SK-N-SH (cell line): ENCODE results near the gene POLR2C. TPM values are rescaled to one million over a fixed set of nuclear protein-coding genes. Genes with fewer than 3 reads are reported as not detected.
"Not testable (repeated sequence)": the region's sequence is repeated elsewhere in the genome, so short reads cannot be mapped to it uniquely, and the experiment has no call there.

Source experiments
- CTCF ChIA-PET: fragments of 300-600, 350-600 bp; formaldehyde crosslinking; extraction: SDS; loops from one replicate; lab custom pipeline; 2021; lab: Yijun Ruan, JAX
- POLR2A ChIA-PET: fragments of 350-600 bp; sonication (Branson Sonifier 250); formaldehyde crosslinking; extraction: SDS; loops from one replicate; lab custom pipeline; 2020; ENCODE audit warnings: antibody characterized with exemption, inconsistent platforms; lab: Yijun Ruan, JAX
- DNase-seq: peaks from one replicate; pipeline ENCODE4 v3.0.0; 2012
- H2AFZ ChIP-seq: fragments of 200-600 bp; sonication (generic); 2 replicates; pipeline ENCODE4 v1.8.1; 2016; ENCODE audit warnings: antibody characterized with exemption, mild to moderate bottlenecking, low read depth
- H3F3A ChIP-seq: fragments of 200-600 bp; sonication (generic); replicated peaks from 2 replicates; pipeline ENCODE3; 2016; ENCODE audit warnings: antibody characterized with exemption, mild to moderate bottlenecking; ENCODE audit not compliant: insufficient read depth
- H3K27ac ChIP-seq, 2 experiments: fragments of 200-500 bp in 1 of 2; fragments of 200-600 bp in 1 of 2; sonication (Bioruptor generic) in 1 of 2; sonication (generic), shearing (Covaris generic) in 1 of 2; 2 replicates each; pipeline versions ENCODE4 v1.5.1 to v1.6.1; 2014 to 2016; ENCODE audit warnings: low read depth in 2 of 2, inconsistent platforms in 1 of 2, low read length in 1 of 2, mild to moderate bottlenecking in 1 of 2, mixed read lengths in 1 of 2
- H3K27me3 ChIP-seq: fragments of 200-600 bp; sonication (generic), shearing (Covaris generic); 2 replicates; pipeline ENCODE4 v1.6.1; 2016; ENCODE audit warnings: mixed run types; ENCODE audit not compliant: insufficient read depth
- H3K36me3 ChIP-seq, 2 experiments: fragments of 200-500 bp in 1 of 2; fragments of 200-600 bp in 1 of 2; sonication (Bioruptor generic) in 1 of 2; sonication (generic) in 1 of 2; replicated peaks in 1 of 2; 2 replicates each; pipeline versions ENCODE3 to v1.5.1; 2014 to 2016; ENCODE audit warnings: low read length in 1 of 2, mild to moderate bottlenecking in 1 of 2; ENCODE audit not compliant: insufficient read depth in 2 of 2, control insufficient read depth in 1 of 2
- H3K4me1 ChIP-seq, 2 experiments: fragments of 200-500 bp in 1 of 2; fragments of 200-600 bp in 1 of 2; sonication (Bioruptor generic) in 1 of 2; sonication (generic), shearing (Covaris generic) in 1 of 2; 2 replicates each; pipeline versions ENCODE4 v1.5.1 to v1.6.1; 2014 to 2016; ENCODE audit warnings: low read depth in 1 of 2, low read length in 1 of 2, mixed run types in 1 of 2; ENCODE audit not compliant: insufficient read depth in 2 of 2, control insufficient read depth in 1 of 2
- H3K4me2 ChIP-seq: fragments of 200-600 bp; sonication (generic), shearing (Covaris generic); 2 replicates; pipeline ENCODE4 v1.6.1; 2017; ENCODE audit warnings: mixed run types
- H3K4me3 ChIP-seq, 2 experiments: fragments of 200-500 bp in 1 of 2; fragments of 200-600 bp in 1 of 2; sonication (Bioruptor generic) in 1 of 2; sonication (generic), shearing (Covaris generic) in 1 of 2; 2 replicates each; pipeline versions ENCODE4 v1.5.1 to v1.8.1; 2014 to 2016; ENCODE audit warnings: low read depth in 2 of 2, inconsistent platforms in 1 of 2, low read length in 1 of 2, mild to moderate bottlenecking in 1 of 2, mixed read lengths in 1 of 2, moderate library complexity in 1 of 2
- H3K79me2 ChIP-seq: fragments of 200-600 bp; sonication (generic); 2 replicates; pipeline ENCODE4 v1.8.1; 2017; ENCODE audit warnings: mild to moderate bottlenecking; ENCODE audit not compliant: insufficient read depth
- H3K9ac ChIP-seq: fragments of 200-600 bp; sonication (generic); 2 replicates; pipeline ENCODE4 v1.6.1; 2017; ENCODE audit warnings: mixed run types
- H3K9me2 ChIP-seq: fragments of 200-600 bp; sonication (generic); 2 replicates; pipeline ENCODE4 v1.6.1; 2017; ENCODE audit warnings: mixed run types
- H3K9me3 ChIP-seq: fragments of 200-600 bp; sonication (generic); 2 replicates; pipeline ENCODE4 v1.6.1; 2017; ENCODE audit warnings: mixed run types, mild to moderate bottlenecking, moderate library complexity
- H4K20me1 ChIP-seq: fragments of 200-600 bp; sonication (generic); 2 replicates; pipeline ENCODE4 v1.6.1; 2017; ENCODE audit warnings: mild to moderate bottlenecking, mixed run types; ENCODE audit not compliant: insufficient read depth
- EZH2phosphoT487 ChIP-seq: fragments of 200-600 bp; sonication (generic); IDR thresholded peaks from 2 replicates; pipeline ENCODE4 v1.6.1; 2017; ENCODE audit warnings: low read depth, mixed run types, mild to moderate bottlenecking, antibody characterized with exemption, moderate library complexity, borderline replicate concordance
- FOSL2 ChIP-seq: IDR thresholded peaks from 2 replicates; pipeline ENCODE4 v1.4.0; 2012; ENCODE audit warnings: low read depth, mild to moderate bottlenecking, moderate library complexity, borderline replicate concordance
- GATA2 ChIP-seq: sonication (generic); formaldehyde crosslinking; IDR thresholded peaks from 2 replicates; pipeline ENCODE4 v1.5.0; 2020; ENCODE audit warnings: mild to moderate bottlenecking, missing genetic modification reagents
- MEF2A ChIP-seq: IDR thresholded peaks from 2 replicates; pipeline ENCODE4 v1.4.0; 2012; ENCODE audit warnings: low read depth, borderline replicate concordance
- NFIC ChIP-seq: IDR thresholded peaks from 2 replicates; pipeline ENCODE4 v1.4.0; 2012; ENCODE audit warnings: borderline replicate concordance
- NRF1 ChIP-seq: IDR thresholded peaks from 2 replicates; pipeline ENCODE4 v1.6.1; 2012; ENCODE audit warnings: low read depth, mild to moderate bottlenecking, low read length
- RFX5 ChIP-seq: IDR thresholded peaks from 2 replicates; pipeline ENCODE4 v1.6.1; 2012; ENCODE audit warnings: mild to moderate bottlenecking, improper control_type of control experiment, low read length
- SIN3A ChIP-seq: IDR thresholded peaks from 2 replicates; pipeline ENCODE4 v1.6.1; 2012; ENCODE audit warnings: low read depth, mild to moderate bottlenecking, low read length, moderate library complexity, borderline replicate concordance
- SMC3 ChIP-seq: IDR thresholded peaks from 2 replicates; pipeline ENCODE4 v1.6.1; 2012; ENCODE audit warnings: low read depth, low read length, improper control_type of control experiment
- USF1 ChIP-seq: IDR thresholded peaks from 2 replicates; pipeline ENCODE4 v1.4.0; 2012; ENCODE audit warnings: low read depth, borderline replicate concordance
- USF2 ChIP-seq: fragments of 150-350 bp; IDR thresholded peaks from 2 replicates; pipeline ENCODE4 v1.6.1; 2017; ENCODE audit warnings: antibody characterized with exemption, low read length, low read depth, borderline replicate concordance
- YY1 ChIP-seq: IDR thresholded peaks from 2 replicates; pipeline ENCODE4 v1.4.0; 2012; ENCODE audit warnings: low read depth, mild to moderate bottlenecking
- WGBS: methylation state at CpG from one replicate; pipeline ENCODE4 v1.1.6; 2017; ENCODE audit warnings: low lambda C conversion rate; 5-methylcytosine and 5-hydroxymethylcytosine counted together
- polyA plus RNA-seq, 3 experiments: library from polyadenylated mRNA; depleted of rRNA; stranded (reverse); fragments of >200 nt; gene quantifications; 2 replicates each; pipeline ENCODE4 v1.2.3, GENCODE V29; 2012
- TF ChIP-seq, protein P1 (sequence below): IDR thresholded peaks from 2 replicates; pipeline ENCODE4; 2012

The POLR2C gene
- polyA plus RNA-seq, 1 of the 3 experiments (the other 2 are of a cell fraction) = 160 TPM

DNA sequence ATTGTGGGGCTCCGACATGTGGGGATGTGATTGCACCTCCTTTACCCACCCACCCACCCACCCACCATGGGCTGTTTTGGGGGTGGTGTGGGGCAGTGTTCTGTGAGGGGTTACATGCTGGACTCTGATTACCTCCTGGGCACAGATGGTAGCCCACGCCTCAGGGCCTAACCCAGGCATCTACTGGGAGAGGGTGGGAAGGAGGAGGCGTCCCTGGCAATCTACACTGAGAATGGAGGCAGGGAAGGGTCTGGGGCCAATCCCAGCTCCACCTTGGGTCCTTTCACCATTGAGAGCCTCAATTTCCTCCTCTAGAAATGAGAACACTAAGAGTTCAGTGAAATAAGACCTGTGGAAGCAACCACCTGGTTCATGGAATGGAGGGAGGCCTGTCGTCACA lies 35.6 kb downstream of the POLR2C start:
- no peak for DNase-seq
- Histone ChIP-seq H3K4me2 (no peak overlapping the region), H3K27ac (no peak overlapping the region), H3F3A (no peaks in the 10 kb centered on the region), H3K36me3 (no peaks in the 10 kb centered on the region), H3K27me3 (no peaks in the 10 kb centered on the region), H3K9ac (no peak overlapping the region), H3K79me2 (no peaks in the 10 kb centered on the region), H2AFZ (no peak overlapping the region), H3K4me1 (peaks cover 0 to 15% of the 10 kb centered on the region in 2 experiments; a peak in 1 of 4 replicates), H3K4me3 (no peak overlapping the region), H3K9me2 (no peaks in the 10 kb centered on the region), H4K20me1 (no peaks in the 10 kb centered on the region), H3K9me3 (no peaks in the 10 kb centered on the region)
- ChIA-PET POLR2A (no interaction called here), CTCF (interaction anchor here (0.6 to 1.0 kb wide), 2 partner anchors 35 to 76 kb away, joined by 3 read pairs; partner anchors contain the start of gene POLR2C)
- TF ChIP-seq MEF2A (no peak), SMC3 (no peak), NRF1 (no peak), NFIC (no peak), EZH2phosphoT487 (no peak), GATA2 (CRISPR knock-in tag) (no peak), SIN3A (no peak), FOSL2 (no peak), USF1 (no peak), RFX5 (no peak), USF2 (no peak), YY1 (no peak)
- TF ChIP-seq, protein P1, sequence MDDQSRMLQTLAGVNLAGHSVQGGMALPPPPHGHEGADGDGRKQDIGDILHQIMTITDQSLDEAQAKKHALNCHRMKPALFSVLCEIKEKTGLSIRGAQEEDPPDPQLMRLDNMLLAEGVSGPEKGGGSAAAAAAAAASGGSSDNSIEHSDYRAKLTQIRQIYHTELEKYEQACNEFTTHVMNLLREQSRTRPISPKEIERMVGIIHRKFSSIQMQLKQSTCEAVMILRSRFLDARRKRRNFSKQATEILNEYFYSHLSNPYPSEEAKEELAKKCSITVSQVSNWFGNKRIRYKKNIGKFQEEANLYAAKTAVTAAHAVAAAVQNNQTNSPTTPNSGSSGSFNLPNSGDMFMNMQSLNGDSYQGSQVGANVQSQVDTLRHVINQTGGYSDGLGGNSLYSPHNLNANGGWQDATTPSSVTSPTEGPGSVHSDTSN = no peak
- 62% methylated on average over 4 of the region's 4 CpGs for WGBS

DNA sequence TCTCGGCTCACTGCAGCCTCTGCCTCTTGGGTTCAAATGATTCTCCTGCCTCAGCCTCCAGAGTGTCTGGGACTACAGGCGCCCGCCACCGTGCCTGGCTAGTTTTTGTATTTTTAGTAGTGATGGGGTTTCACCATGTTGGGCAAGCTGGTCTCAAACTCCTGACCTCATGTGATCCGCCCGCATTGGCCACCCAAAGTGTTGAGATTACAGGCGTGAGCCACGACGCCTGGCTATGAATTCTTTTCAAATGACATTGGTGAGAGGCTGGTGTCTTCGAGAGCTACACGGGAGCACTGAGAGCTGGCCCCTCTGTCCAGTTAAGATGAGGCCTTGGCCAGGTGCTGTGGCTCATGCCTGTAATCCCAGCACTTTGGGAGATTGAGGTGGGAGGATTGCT lies 37.5 kb downstream of the POLR2C start:
- not testable (repeated sequence) for H3K9me2 ChIP-seq, H3K27me3 ChIP-seq, H3K36me3 ChIP-seq, H3K79me2 ChIP-seq, H3K4me3 ChIP-seq, H3K9me3 ChIP-seq, H3K4me2 ChIP-seq, H3F3A ChIP-seq, H3K27ac ChIP-seq, H2AFZ ChIP-seq, H3K9ac ChIP-seq, H4K20me1 ChIP-seq, DNase-seq
- POLR2A ChIA-PET = interaction anchor here (0.7 to 2.0 kb wide), 4 partner anchors 9 to 16 kb away, joined by 3 to 5 read pairs (median 4); no protein-coding TSS in a partner anchor
- WGBS = 94% methylated on average over 11 of the region's 11 CpGs
- peaks cover 0 to 25% of the 10 kb centered on the region in 2 experiments; a peak in 1 of 4 replicates for H3K4me1 ChIP-seq
- CTCF ChIA-PET = interaction anchor here (1.0 to 3.5 kb wide), 5 partner anchors 20 to 149 kb away, joined by 3 to 12 read pairs (median 4); partner anchors contain the start of gene POLR2C
